Central memory CD8-positive, alpha-beta T cell (primary cell): ENCODE results near the gene OR52K2.
"Not testable (repeated sequence)": the region's sequence is repeated elsewhere in the genome, so short reads cannot be mapped to it uniquely, and the experiment has no call there.

Experiments
- ATAC-seq: fragments of 150-1000 bp; cut with Tn5 transposase; replicated peaks from 2 replicates; pipeline ENCODE4 v1.10.0; 2022; ENCODE audit warnings: mild to moderate bottlenecking, moderate FRiP score, moderate number of reproducible peaks; ENCODE audit not compliant: poor library complexity, severe bottlenecking; ENCODE audit errors: extremely low read depth
- DNase-seq, 2 donors: peaks; one replicate each; pipeline ENCODE4 v3.0.0; 2021; ENCODE audit warnings: low spot score in 2 of 2
- H3K27ac Mint-ChIP-seq: one replicate; pipeline ENCODE4 v1.8.0; 2022; ENCODE audit warnings: low read depth, mild to moderate bottlenecking, moderate library complexity, mixed read lengths
- H3K27me3 Mint-ChIP-seq: one replicate; pipeline ENCODE4 v1.8.0; 2022; ENCODE audit warnings: mixed read lengths
- H3K36me3 Mint-ChIP-seq: one replicate; pipeline ENCODE4 v1.8.0; 2022; ENCODE audit warnings: mild to moderate bottlenecking, moderate library complexity, mixed read lengths; ENCODE audit not compliant: insufficient read depth
- H3K4me1 Mint-ChIP-seq: one replicate; pipeline ENCODE4 v1.8.0; 2022; ENCODE audit warnings: mixed read lengths
- H3K4me3 Mint-ChIP-seq: one replicate; pipeline ENCODE4 v1.8.0; 2022; ENCODE audit warnings: mild to moderate bottlenecking, moderate library complexity, mixed read lengths
- H3K9me3 Mint-ChIP-seq: one replicate; pipeline ENCODE4 v1.8.0; 2022; ENCODE audit warnings: mixed read lengths

Gene OR52K2

GRCh38 chr11:4491405-4491804 lies 42.3 kb downstream of the OR52K2 start:
- DNase-seq, H3K4me1 Mint-ChIP-seq, H3K27ac Mint-ChIP-seq, H3K9me3 Mint-ChIP-seq, ATAC-seq, H3K4me3 Mint-ChIP-seq, H3K36me3 Mint-ChIP-seq: not testable (repeated sequence)
- H3K27me3 Mint-ChIP-seq = peaks cover 45% of the 10 kb centered on the region

GRCh38 chr11:4491878-4492606 lies 42.9 kb downstream of the OR52K2 start:
- Mint-ChIP-seq H3K27me3 (peaks cover 51% of the 10 kb centered on the region), H3K4me1 (no peaks in the 10 kb centered on the region), H3K4me3 (no peak overlapping the region), H3K9me3 (no peaks in the 10 kb centered on the region), H3K36me3 (no peaks in the 10 kb centered on the region), H3K27ac (no peak overlapping the region)
- DNase-seq (no peak), ATAC-seq (no peak)

GRCh38 chr11:4493480-4493818 lies 44.4 kb downstream of the OR52K2 start:
- H3K27ac Mint-ChIP-seq = no peak overlapping the region
- H3K36me3 Mint-ChIP-seq = no peaks in the 10 kb centered on the region
- no peaks in the 10 kb centered on the region for H3K9me3 Mint-ChIP-seq
- H3K4me1 Mint-ChIP-seq = no peaks in the 10 kb centered on the region
- no peak overlapping the region for H3K4me3 Mint-ChIP-seq
- H3K27me3 Mint-ChIP-seq = peaks cover 56% of the 10 kb centered on the region
- no peak for DNase-seq
- ATAC-seq = no peak

GRCh38 chr11:4495487-4495886 lies 46.4 kb downstream of the OR52K2 start:
- no peaks in the 10 kb centered on the region for H3K36me3 Mint-ChIP-seq
- no peak overlapping the region for H3K4me3 Mint-ChIP-seq
- H3K9me3 Mint-ChIP-seq = no peaks in the 10 kb centered on the region
- no peak overlapping the region for H3K27ac Mint-ChIP-seq
- peaks cover 50% of the 10 kb centered on the region for H3K27me3 Mint-ChIP-seq
- ATAC-seq = no peak
- no peak for DNase-seq
- H3K4me1 Mint-ChIP-seq = no peaks in the 10 kb centered on the region

- Mint-ChIP-seq H3K4me1 (no peaks in the 10 kb centered on the region), H3K36me3 (no peaks in the 10 kb centered on the region), H3K4me3 (no peak overlapping the region), H3K27ac (no peak overlapping the region), H3K9me3 (no peaks in the 10 kb centered on the region), H3K27me3 (peaks cover 51% of the 10 kb centered on the region)
- ATAC-seq (no peak), DNase-seq (no peak)
These were observed 46.9 kb downstream of the OR52K2 start for GRCh38 chr11:4495986-4496385.

GRCh38 chr11:4496557-4497248 lies 47.6 kb downstream of the OR52K2 start:
- Mint-ChIP-seq H3K4me3 (no peak overlapping the region), H3K4me1 (no peaks in the 10 kb centered on the region), H3K27me3 (peaks cover 47% of the 10 kb centered on the region), H3K36me3 (no peaks in the 10 kb centered on the region), H3K9me3 (no peaks in the 10 kb centered on the region), H3K27ac (no peak overlapping the region)
- DNase-seq (no peak), ATAC-seq (no peak)
